GM18508 (cell line): ENCODE results near the gene APOA5.
A peak's percentile ranks its signal among the peaks of the same experiment; 100 is the strongest.
"Not testable (repeated sequence)": the region's sequence is repeated elsewhere in the genome, so short reads cannot be mapped to it uniquely, and the experiment has no call there.

ENCODE experiments used
- ATAC-seq: cut with Tn5 transposase; IDR thresholded peaks from one replicate; pipeline ENCODE4 v1.9.1; 2021; ENCODE audit warnings: moderate number of reproducible peaks; ENCODE audit not compliant: insufficient read depth, unreplicated experiment

The APOA5 gene

DNA sequence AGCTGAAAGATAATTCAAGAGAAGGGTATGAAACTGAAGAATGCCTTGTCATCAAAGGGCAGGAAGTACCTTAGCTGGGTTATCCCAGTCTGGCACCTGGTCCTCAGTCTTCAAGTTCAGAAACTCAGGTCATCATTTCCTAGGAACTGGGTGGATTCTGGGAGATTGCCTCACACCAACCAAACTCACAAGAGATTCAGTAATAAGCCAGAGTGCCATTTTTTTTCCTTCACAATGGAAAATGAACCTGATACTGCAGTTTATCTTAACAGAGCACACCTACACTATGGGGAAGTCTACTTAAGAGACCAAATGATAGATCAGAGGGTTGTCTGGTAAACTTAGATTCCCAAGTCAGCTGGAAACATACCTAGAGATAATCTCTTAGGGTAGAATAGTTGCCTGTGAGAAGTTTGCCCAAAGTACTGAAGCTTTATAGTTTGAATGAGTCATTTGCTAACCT lies 15.1 kb downstream of the APOA5 start:
- ATAC-seq = no peak

GRCh38 chr11:116775975-116776374 lies 15.7 kb downstream of the APOA5 start:
- no peak for ATAC-seq

- ATAC-seq = no peak
These were observed 17.0 kb downstream of the APOA5 start for GRCh38 chr11:116774661-116775060.

- peak; percentile 27 for ATAC-seq
These were observed 18.2 kb downstream of the APOA5 start for GRCh38 chr11:116773203-116774097.

GRCh38 chr11:116772443-116773202 lies 19.1 kb downstream of the APOA5 start, which contains the start of gene BUD13:
Gene BUD13, minus strand, starts transcription at chr11:116772987. Its CDS starts 23 bp downstream, at chr11:116772964.
- peak; percentile 43 for ATAC-seq

- ATAC-seq = no peak
These were observed 19.7 kb downstream of the APOA5 start for GRCh38 chr11:116771935-116772334.

GRCh38 chr11:116762132-116762531 lies 29.5 kb downstream of the APOA5 start:
- no peak for ATAC-seq

DNA sequence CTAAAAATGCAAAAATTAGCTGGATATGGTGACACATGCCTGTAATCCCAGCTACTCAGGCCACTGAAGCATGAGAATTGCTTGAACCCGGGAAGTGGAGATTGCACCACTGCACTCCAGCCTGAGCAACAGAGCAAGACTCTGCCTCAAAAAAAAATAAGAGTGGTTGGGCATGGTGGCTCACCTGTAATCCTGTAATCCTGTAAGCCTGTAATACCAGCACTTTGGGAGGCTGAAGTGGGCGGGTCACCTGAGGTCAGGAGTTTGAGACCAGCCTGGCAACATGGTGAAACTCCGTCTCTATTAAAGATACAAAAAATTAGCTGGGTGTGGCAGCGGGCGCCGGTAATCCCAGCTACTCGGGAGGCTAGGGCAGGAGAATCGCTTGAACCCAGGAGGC lies 35.6 kb downstream of the APOA5 start:
- ATAC-seq = not testable (repeated sequence)

DNA sequence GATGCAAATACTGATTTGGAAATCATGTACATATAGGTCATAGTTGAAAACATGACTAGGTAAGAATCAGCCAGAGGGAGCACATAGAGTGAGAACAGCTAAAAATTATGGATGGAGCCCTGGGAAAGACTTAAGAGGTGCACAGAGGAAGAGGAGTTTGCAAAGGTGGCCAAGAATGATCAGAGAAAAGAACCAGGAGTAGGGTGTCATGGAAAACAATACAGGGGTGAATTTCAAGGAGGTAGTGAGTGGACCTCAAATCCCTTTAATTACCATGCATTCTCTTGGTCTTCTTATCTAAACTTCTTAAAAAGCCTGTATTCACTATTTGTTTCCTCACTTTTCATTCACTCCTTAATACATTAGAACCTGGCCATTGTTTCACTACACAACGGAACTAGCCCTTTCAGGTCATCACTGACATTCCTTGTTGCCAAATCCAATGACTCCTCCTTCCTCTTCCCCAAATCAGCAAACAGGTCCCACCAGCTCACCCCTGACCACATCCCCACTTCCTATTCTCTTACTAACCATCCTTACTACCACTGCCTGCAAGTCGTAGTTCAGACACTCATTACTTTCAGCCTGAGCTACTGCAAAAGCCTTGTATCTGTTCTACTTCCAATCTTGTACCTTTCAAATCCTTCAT lies 41.5 kb downstream of the APOA5 start:
- ATAC-seq = no peak

DNA sequence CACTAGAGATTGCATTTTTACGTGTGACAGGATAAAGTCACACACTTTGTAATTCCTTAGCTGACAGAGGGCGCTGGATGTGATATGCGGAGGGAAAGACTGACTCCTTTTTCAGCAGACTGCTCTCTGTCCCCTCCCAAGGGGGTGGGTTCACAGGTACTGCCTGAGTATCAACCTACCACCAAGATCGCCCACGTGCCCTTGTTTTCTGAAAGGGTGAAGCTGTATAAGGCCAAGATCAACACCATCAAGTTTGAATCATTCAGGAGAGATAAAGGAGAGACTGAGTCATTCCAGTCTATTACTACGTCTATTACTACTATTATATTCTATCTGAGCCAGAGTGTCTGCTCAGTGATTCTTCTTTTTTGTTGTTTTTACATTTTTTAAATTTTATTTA lies 49.6 kb downstream of the APOA5 start:
- ATAC-seq = no peak

DNA sequence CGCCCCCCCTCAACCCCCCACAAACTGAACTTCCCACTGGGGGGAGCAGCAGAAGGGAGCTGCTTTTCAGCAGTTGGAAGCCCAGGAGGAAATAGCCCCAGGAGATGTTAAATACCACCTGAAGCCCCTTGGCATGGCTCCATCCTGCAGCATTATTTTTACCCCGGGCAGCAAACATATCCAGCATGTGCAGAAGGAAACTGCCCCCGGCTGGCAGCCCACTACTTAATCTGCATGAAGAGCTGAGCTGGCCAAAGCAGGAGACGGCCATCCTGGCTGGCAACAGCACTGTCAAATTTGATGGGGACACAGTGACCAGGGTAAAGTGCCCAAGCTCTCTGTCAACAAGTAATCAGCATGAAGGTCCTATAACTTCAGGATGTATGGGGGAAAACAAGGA lies 50.9 kb downstream of the APOA5 start:
- ATAC-seq = no peak
